Spleen (tissue), 11 donors: ENCODE results near the gene CDC34. TPM values are rescaled to one million over a fixed set of nuclear protein-coding genes. Genes with fewer than 3 reads are reported as not detected.

Experiments
- DNase-seq: peaks from one replicate; pipeline ENCODE4 v3.0.0-alpha.2; 2020
- H3K27ac ChIP-seq, 8 donors: fragments of 200-600 bp; sonication (generic) in 7 of 8; 1 replicate in 4 of 8; 2 replicates in 4 of 8; pipeline versions ENCODE4 v1.5.0 to v1.8.0; 2016 to 2021; ENCODE audit warnings: inconsistent platforms in 4 of 8, mild to moderate bottlenecking in 4 of 8, moderate library complexity in 1 of 8
- H3K27me3 ChIP-seq, 7 donors: fragments of 200-600 bp; sonication (generic) in 6 of 7; replicated peaks in 1 of 7; 1 replicate in 4 of 7; 2 replicates in 3 of 7; pipeline versions ENCODE4 v1.5.0 to v1.8.0; 2016 to 2021; ENCODE audit warnings: inconsistent platforms in 3 of 7, mild to moderate bottlenecking in 1 of 7
- H3K36me3 ChIP-seq, 6 donors: fragments of 200-600 bp; sonication (generic) in 5 of 6; 1 replicate in 4 of 6; 2 replicates in 2 of 6; pipeline versions ENCODE4 v1.5.0 to v1.8.0; 2016 to 2021; ENCODE audit warnings: inconsistent platforms in 2 of 6
- H3K4me1 ChIP-seq, 6 donors: fragments of 200-600 bp; sonication (generic) in 5 of 6; 1 replicate in 3 of 6; 2 replicates in 3 of 6; pipeline versions ENCODE4 v1.5.0 to v1.8.0; 2016 to 2021; ENCODE audit warnings: inconsistent platforms in 3 of 6
- H3K4me3 ChIP-seq, 8 donors: fragments of 200-600 bp; sonication (generic) in 7 of 8; 1 replicate in 4 of 8; 2 replicates in 4 of 8; pipeline versions ENCODE4 v1.5.0 to v1.8.0; 2016 to 2021; ENCODE audit warnings: inconsistent platforms in 4 of 8, mild to moderate bottlenecking in 4 of 8, moderate library complexity in 2 of 8
- H3K9me3 ChIP-seq, 8 donors: fragments of 200-600 bp; sonication (generic) in 7 of 8; 1 replicate in 4 of 8; 2 replicates in 4 of 8; pipeline versions ENCODE4 v1.5.0 to v1.8.0; 2016 to 2021; ENCODE audit warnings: inconsistent platforms in 4 of 8
- CTCF ChIP-seq, 11 experiments: fragments of 200-600 bp in 7 of 11; fragments of 450-650 bp in 4 of 11; sonication (generic) in 4 of 11; IDR thresholded peaks in 8 of 11; conservative IDR thresholded peaks in 3 of 11; 1 replicate in 7 of 11; 2 replicates in 4 of 11; pipeline versions ENCODE4 v1.4.0 to v1.8.0; 2016 to 2021; ENCODE audit warnings: antibody characterized with exemption in 11 of 11, inconsistent platforms in 4 of 11, mild to moderate bottlenecking in 1 of 11
- POLR2A ChIP-seq, 3 donors: fragments of 450-650 bp; IDR thresholded peaks; one replicate each; pipeline ENCODE4 v1.5.1; 2017; ENCODE audit warnings: antibody characterized with exemption in 3 of 3, mild to moderate bottlenecking in 1 of 3
- POLR2AphosphoS5 ChIP-seq, 3 donors: sonication (generic); formaldehyde crosslinking; IDR thresholded peaks; one replicate each; pipeline ENCODE4 v1.5.1; 2017; ENCODE audit warnings: antibody characterized with exemption in 3 of 3
- WGBS, 5 donors: extraction: QIAGEN DNeasy Blood & Tissue Kit in 3 of 5; methylation state at CpG; one replicate each; pipeline versions ENCODE4 v1.1.5 to v1.1.7; 2013 to 2018; 5-methylcytosine and 5-hydroxymethylcytosine counted together
- intact Hi-C: fragments of 100-400 bp; cut with DNase I; formaldehyde crosslinking; loops from one replicate; pipeline ENCODE4 v1.15.0; 2023; ENCODE audit warnings: low total_unique reads
- polyA plus RNA-seq, 3 donors: library from polyadenylated mRNA; stranded (reverse); fragments of 200-250 nt; gene quantifications; one replicate each; pipeline ENCODE4 v1.2.1, GENCODE V29; 2013
- total RNA-seq, 7 donors: library from RNA; depleted of rRNA in 3 of 7; stranded (reverse); fragments of >200 nt in 3 of 7; fragmentation: NEBNext Ultra II Directional in 4 of 7; extraction: Animal tissue kit (Norgen Biotek cat#: 25700) in 4 of 7; gene quantifications; one replicate each; pipeline versions ENCODE4 v1.1.0 to v1.2.1, GENCODE V29; 2016 to 2021
- donor health status: healthy with polysubstance abuse.
- donor health status: DM: no; HTN: no; CAD: no; lungs with moderate emphysema.
- donor health status: DM: no; HTN: no; CAD: no.
- donor health status: Bipolar disorder and iron deficiency.
- donor health status: healthy.
- donor health status: DM: no; HTN: no; CAD: no.
- donor health status: DM: yes; HTN: yes; CAD: no.

Gene CDC34
- total and polyA plus RNA-seq, 10 donors, result 35.9 to 83.9 (median 49.3) TPM

- 62 to 76% (median 70%) methylated on average over 15 of the region's 15 CpGs for WGBS, 5 donors
- Histone ChIP-seq H3K27me3 (peaks cover 0 to 23% (median 5%) of the 10 kb centered on the region in 7 donors), H3K4me1 (peaks cover under 1 to 19% (median 13%) of the 10 kb centered on the region in 6 donors), H3K4me3 (no peak overlapping the region), H3K27ac (no peak overlapping the region), H3K9me3 (peaks cover 0 to 15% (median 0%) of the 10 kb centered on the region in 8 donors), H3K36me3 (no peaks in the 10 kb centered on the region)
- no peak for DNase-seq
- intact Hi-C loops, result no loop called here
- TF ChIP-seq POLR2A (IDR thresholded peaks at IDR 0.05), result no peak
- no peak for TF ChIP-seq POLR2AphosphoS5 (IDR thresholded peaks at IDR 0.05)
- no peak for TF ChIP-seq CTCF (IDR thresholded peaks at IDR 0.05 in 8 of 11, conservative IDR thresholded peaks at IDR 0.05 in 3 of 11)
Observed at GRCh38 chr19:484494-484893, 47.1 kb upstream of the CDC34 start.

GRCh38 chr19:485077-485476 is 46.5 kb upstream of the CDC34 start:
- Histone ChIP-seq H3K4me3 (no peak overlapping the region), H3K36me3 (no peaks in the 10 kb centered on the region), H3K4me1 (peaks cover 5 to 19% (median 13%) of the 10 kb centered on the region in 6 donors), H3K27ac (no peak overlapping the region), H3K27me3 (peaks cover 0 to 23% (median 5%) of the 10 kb centered on the region in 7 donors), H3K9me3 (peaks cover 0 to 12% (median 0%) of the 10 kb centered on the region in 8 donors)
- whole genome bisulfite sequencing, 5 donors, result 83 to 92% (median 87%) methylated on average over 21 to 22 of the region's 22 CpGs
- intact Hi-C loops, result no loop called here
- TF ChIP-seq CTCF (IDR thresholded peaks at IDR 0.05 in 8 of 11, conservative IDR thresholded peaks at IDR 0.05 in 3 of 11), result no peak
- TF ChIP-seq POLR2A (IDR thresholded peaks at IDR 0.05), result no peak
- TF ChIP-seq POLR2AphosphoS5 (IDR thresholded peaks at IDR 0.05), result no peak
- DNase-seq, result no peak

- peaks cover 0 to 23% (median 5%) of the 10 kb centered on the region in 7 donors for H3K27me3 ChIP-seq
- DNase-seq, result no peak
- H3K27ac ChIP-seq, result no peak overlapping the region
- H3K9me3 ChIP-seq, result peaks cover 0 to 6% (median 0%) of the 10 kb centered on the region in 8 donors
- 26 to 46% (median 42%) methylated on average over 20 to 23 of the region's 23 CpGs for WGBS, 5 donors
- no peak overlapping the region for H3K4me3 ChIP-seq
- peaks cover 5 to 22% (median 15%) of the 10 kb centered on the region in 6 donors for H3K4me1 ChIP-seq
- intact Hi-C loops, result no loop called here
- no peaks in the 10 kb centered on the region for H3K36me3 ChIP-seq
- TF ChIP-seq POLR2AphosphoS5 (IDR thresholded peaks at IDR 0.05), result no peak
Observed at GRCh38 chr19:485583-486236, 45.9 kb upstream of the CDC34 start.

- WGBS, 5 donors, result 0 to 1% (median 1%) methylated on average over 47 to 114 of the region's 114 CpGs
- peak; percentile 99 for DNase-seq
- H3K27ac ChIP-seq, result peak overlapping the region; percentile 88 to 96 (median 92)
- TF ChIP-seq POLR2AphosphoS5 (IDR thresholded peaks at IDR 0.05) (peak; percentile 89 to 92 (median 92)), CTCF (IDR thresholded peaks at IDR 0.05 in 8 of 11, conservative IDR thresholded peaks at IDR 0.05 in 3 of 11) (peak in 3 of 11 experiments; percentile 26 to 41 (median 40)), POLR2A (IDR thresholded peaks at IDR 0.05) (peak in 2 of 3 donors; percentile 32 to 34)
- H3K27me3 ChIP-seq, result peaks cover 0 to 23% (median 5%) of the 10 kb centered on the region in 7 donors
- H3K36me3 ChIP-seq, result no peaks in the 10 kb centered on the region
- H3K4me3 ChIP-seq, result peak overlapping the region; percentile 60 to 96 (median 76)
- peaks cover 5 to 37% (median 21%) of the 10 kb centered on the region in 6 donors for H3K4me1 ChIP-seq
- intact Hi-C loops, result no loop called here
- H3K9me3 ChIP-seq, result no peaks in the 10 kb centered on the region
Observed at GRCh38 chr19:488505-489417, 42.8 kb upstream of the CDC34 start.
